Measurements from ENCODE around the gene EZR.

DNA sequence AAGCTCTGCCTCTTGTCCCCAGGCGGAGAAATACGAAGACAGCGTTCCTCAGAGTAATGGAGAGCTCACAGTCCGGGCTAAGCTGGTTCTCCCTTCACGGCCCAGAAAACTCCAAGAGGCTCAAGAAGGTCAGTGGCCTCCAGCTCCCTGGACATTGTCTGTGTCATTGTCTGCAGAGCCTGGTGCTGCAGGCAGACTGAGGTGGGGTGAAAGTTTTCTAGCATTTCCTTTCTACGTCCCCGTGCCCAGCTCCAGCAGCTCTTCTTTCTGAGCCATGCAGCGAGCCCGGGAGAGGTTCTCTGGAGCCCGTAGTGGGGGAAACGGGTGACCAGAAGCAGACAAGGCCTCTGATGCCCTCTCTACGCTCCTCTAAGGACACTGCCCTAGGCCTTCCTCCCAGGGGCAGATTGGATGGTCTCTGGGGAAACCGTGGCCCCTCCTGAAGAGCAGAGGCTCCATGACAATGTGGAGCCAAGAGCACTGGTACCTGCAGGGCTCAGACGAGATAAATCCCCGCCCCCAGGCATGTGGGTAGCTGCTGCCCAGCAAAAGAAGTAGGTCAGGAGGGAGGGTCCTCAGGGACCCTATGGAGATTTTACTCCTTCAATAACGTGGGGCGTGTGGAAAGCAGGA is 58.4 kb downstream of the EZR start:
- TF ChIP-seq, protein P1, sequence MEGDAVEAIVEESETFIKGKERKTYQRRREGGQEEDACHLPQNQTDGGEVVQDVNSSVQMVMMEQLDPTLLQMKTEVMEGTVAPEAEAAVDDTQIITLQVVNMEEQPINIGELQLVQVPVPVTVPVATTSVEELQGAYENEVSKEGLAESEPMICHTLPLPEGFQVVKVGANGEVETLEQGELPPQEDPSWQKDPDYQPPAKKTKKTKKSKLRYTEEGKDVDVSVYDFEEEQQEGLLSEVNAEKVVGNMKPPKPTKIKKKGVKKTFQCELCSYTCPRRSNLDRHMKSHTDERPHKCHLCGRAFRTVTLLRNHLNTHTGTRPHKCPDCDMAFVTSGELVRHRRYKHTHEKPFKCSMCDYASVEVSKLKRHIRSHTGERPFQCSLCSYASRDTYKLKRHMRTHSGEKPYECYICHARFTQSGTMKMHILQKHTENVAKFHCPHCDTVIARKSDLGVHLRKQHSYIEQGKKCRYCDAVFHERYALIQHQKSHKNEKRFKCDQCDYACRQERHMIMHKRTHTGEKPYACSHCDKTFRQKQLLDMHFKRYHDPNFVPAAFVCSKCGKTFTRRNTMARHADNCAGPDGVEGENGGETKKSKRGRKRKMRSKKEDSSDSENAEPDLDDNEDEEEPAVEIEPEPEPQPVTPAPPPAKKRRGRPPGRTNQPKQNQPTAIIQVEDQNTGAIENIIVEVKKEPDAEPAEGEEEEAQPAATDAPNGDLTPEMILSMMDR (IDR thresholded peaks at IDR 0.05) = no peak
- TF ChIP-seq POLR2A (IDR thresholded peaks at IDR 0.05) = no peak
